Adrenal gland (tissue), 5 donors: ENCODE measurements around the gene LTBP2.

ENCODE experiments used
- CTCF ChIP-seq, 6 experiments: fragments of 450-650 bp in 4 of 6; fragments of 200-600 bp in 2 of 6; sonication (generic) in 1 of 6; IDR thresholded peaks; 1 replicate in 5 of 6; 2 replicates in 1 of 6; pipeline versions ENCODE4 v1.5.1 to v1.8.0; 2016 to 2021; ENCODE audit warnings: antibody characterized with exemption in 6 of 6, mild to moderate bottlenecking in 2 of 6, moderate library complexity in 1 of 6
- POLR2A ChIP-seq, 2 donors: fragments of 450-650 bp; IDR thresholded peaks; one replicate each; pipeline ENCODE4 v1.6.1; 2017; ENCODE audit warnings: antibody characterized with exemption in 2 of 2, mild to moderate bottlenecking in 2 of 2, moderate library complexity in 1 of 2
- donor health status: DM: no; HTN: no; CAD: no.

- TF ChIP-seq CTCF (IDR thresholded peaks at IDR 0.05) = no peak
- TF ChIP-seq POLR2A (IDR thresholded peaks at IDR 0.05) = peak in 1 of 2 donors; percentile 7
Measured at GRCh38 chr14:74582910-74583581, 29.0 kb downstream of the LTBP2 start.
